Measurements from ENCODE around the gene MED12L. TPM values are rescaled to one million over a fixed set of nuclear protein-coding genes. Genes with fewer than 3 reads are reported as not detected.

The MED12L gene
- total and polyA plus RNA-seq, 2 donors from 2014 or later: 0.13 to 0.82 TPM

GRCh38 chr3:151216641-151217607 is 131.5 kb downstream of the MED12L start:
- intact Hi-C loops (cut with DNase I): no loop called here
- Histone ChIP-seq H3K9ac (ENCODE audit: low read length in 3 of 3) (no peak overlapping the region), H3K4me1 (ENCODE audit: control insufficient read depth in 2 of 3, insufficient read depth in 2 of 3, low read depth in 1 of 3, low read length in 3 of 3) (no peaks in the 10 kb centered on the region), H3K27me3 (ENCODE audit: control insufficient read depth, insufficient read depth, low read length) (no peaks in the 10 kb centered on the region), H3K4me3 (ENCODE audit: low read length in 3 of 3) (no peak overlapping the region), H3K27ac (ENCODE audit: low read depth in 2 of 2, low read length in 2 of 2) (no peak overlapping the region), H3K9me3 (ENCODE audit: control insufficient read depth in 2 of 3, insufficient read depth in 1 of 3, low read length in 3 of 3) (no peaks in the 10 kb centered on the region), H3K36me3 (ENCODE audit: control insufficient read depth in 2 of 3, insufficient read depth in 3 of 3, low read length in 3 of 3) (no peaks in the 10 kb centered on the region)
- TF ChIP-seq, protein P1, sequence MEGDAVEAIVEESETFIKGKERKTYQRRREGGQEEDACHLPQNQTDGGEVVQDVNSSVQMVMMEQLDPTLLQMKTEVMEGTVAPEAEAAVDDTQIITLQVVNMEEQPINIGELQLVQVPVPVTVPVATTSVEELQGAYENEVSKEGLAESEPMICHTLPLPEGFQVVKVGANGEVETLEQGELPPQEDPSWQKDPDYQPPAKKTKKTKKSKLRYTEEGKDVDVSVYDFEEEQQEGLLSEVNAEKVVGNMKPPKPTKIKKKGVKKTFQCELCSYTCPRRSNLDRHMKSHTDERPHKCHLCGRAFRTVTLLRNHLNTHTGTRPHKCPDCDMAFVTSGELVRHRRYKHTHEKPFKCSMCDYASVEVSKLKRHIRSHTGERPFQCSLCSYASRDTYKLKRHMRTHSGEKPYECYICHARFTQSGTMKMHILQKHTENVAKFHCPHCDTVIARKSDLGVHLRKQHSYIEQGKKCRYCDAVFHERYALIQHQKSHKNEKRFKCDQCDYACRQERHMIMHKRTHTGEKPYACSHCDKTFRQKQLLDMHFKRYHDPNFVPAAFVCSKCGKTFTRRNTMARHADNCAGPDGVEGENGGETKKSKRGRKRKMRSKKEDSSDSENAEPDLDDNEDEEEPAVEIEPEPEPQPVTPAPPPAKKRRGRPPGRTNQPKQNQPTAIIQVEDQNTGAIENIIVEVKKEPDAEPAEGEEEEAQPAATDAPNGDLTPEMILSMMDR (IDR thresholded peaks at IDR 0.05; ENCODE audit: borderline replicate concordance, extremely low read depth, insufficient read depth): no peak
- FAIRE-seq (no peak), DNase-seq (no peak)

GRCh38 chr3:151218136-151218535 is 132.7 kb downstream of the MED12L start:
- no peak for FAIRE-seq
- TF ChIP-seq, protein P1 (IDR thresholded peaks at IDR 0.05; ENCODE audit: borderline replicate concordance, extremely low read depth, insufficient read depth): no peak
- H3K27me3 ChIP-seq (ENCODE audit: control insufficient read depth, insufficient read depth, low read length): no peaks in the 10 kb centered on the region
- H3K36me3 ChIP-seq (ENCODE audit: control insufficient read depth in 2 of 3, insufficient read depth in 3 of 3, low read length in 3 of 3): no peaks in the 10 kb centered on the region
- intact Hi-C loops (cut with DNase I): no loop called here
- H3K4me3 ChIP-seq (ENCODE audit: low read length in 3 of 3): no peak overlapping the region
- no peaks in the 10 kb centered on the region for H3K9me3 ChIP-seq (ENCODE audit: control insufficient read depth in 2 of 3, insufficient read depth in 1 of 3, low read length in 3 of 3)
- no peaks in the 10 kb centered on the region for H3K4me1 ChIP-seq (ENCODE audit: control insufficient read depth in 2 of 3, insufficient read depth in 2 of 3, low read depth in 1 of 3, low read length in 3 of 3)
- no peak overlapping the region for H3K9ac ChIP-seq (ENCODE audit: low read length in 3 of 3)
- no peak for DNase-seq
- H3K27ac ChIP-seq (ENCODE audit: low read depth in 2 of 2, low read length in 2 of 2): no peak overlapping the region

DNA sequence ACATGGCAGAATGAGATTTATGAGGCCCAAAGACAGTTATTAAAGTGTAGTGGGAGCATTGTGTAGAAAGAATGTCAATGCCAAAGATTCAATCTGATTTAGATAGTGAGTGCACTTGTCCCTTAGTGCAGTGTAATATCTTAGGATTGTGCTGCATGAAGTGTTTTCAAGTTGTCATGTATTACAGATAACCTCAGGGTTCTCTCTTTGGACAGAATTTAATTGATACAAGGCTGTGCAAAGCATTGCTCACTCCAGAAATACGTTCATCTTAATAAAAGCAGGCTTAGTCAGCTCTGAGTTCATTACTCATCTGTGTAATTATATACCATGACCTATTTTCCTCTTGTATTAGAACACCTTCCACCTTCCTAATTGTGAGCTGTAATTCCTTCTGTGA is 133.6 kb downstream of the MED12L start:
- Histone ChIP-seq H3K9ac (ENCODE audit: low read length in 3 of 3) (no peak overlapping the region), H3K27ac (ENCODE audit: low read depth in 2 of 2, low read length in 2 of 2) (no peak overlapping the region)
- no peak for FAIRE-seq

More for the DNA sequence above, 133.6 kb downstream of the MED12L start:
- DNase-seq: no peak
- no peaks in the 10 kb centered on the region for H3K27me3 ChIP-seq (ENCODE audit: control insufficient read depth, insufficient read depth, low read length)
- TF ChIP-seq, protein P1 (IDR thresholded peaks at IDR 0.05; ENCODE audit: borderline replicate concordance, extremely low read depth, insufficient read depth): no peak
- no peak overlapping the region for H3K4me3 ChIP-seq (ENCODE audit: low read length in 3 of 3)
- no peaks in the 10 kb centered on the region for H3K9me3 ChIP-seq (ENCODE audit: control insufficient read depth in 2 of 3, insufficient read depth in 1 of 3, low read length in 3 of 3)
- intact Hi-C loops (cut with DNase I): no loop called here
- no peaks in the 10 kb centered on the region for H3K36me3 ChIP-seq (ENCODE audit: control insufficient read depth in 2 of 3, insufficient read depth in 3 of 3, low read length in 3 of 3)
- H3K4me1 ChIP-seq (ENCODE audit: control insufficient read depth in 2 of 3, insufficient read depth in 2 of 3, low read depth in 1 of 3, low read length in 3 of 3): no peaks in the 10 kb centered on the region

Measured in kidney (tissue), 14 donors.